Endometrial microvascular endothelial cells (primary cell): ENCODE measurements around the gene GON4L. TPM values are rescaled to one million over a fixed set of nuclear protein-coding genes. Genes with fewer than 3 reads are reported as not detected.
"Not testable (repeated sequence)": the region's sequence is repeated elsewhere in the genome, so short reads cannot be mapped to it uniquely, and the experiment has no call there.

Experiments used
- in situ Hi-C: cut with HindIII; loops from 2 replicates; pipeline ENCODE4 v1.10.0; 2017; ENCODE audit warnings: low sequenced_read_pairs, low pct_unique_long_range_greater_than_20kb; ENCODE audit errors: inconsistent ontology term
- total RNA-seq: library from RNA; depleted of rRNA; stranded (reverse); fragments of >200 nt; gene quantifications from one replicate; pipeline ENCODE4 v1.2.3, GENCODE V29; 2015; ENCODE audit errors: inconsistent ontology term

The GON4L gene
- total RNA-seq, 1 donor from 2014 or later: 19.0 TPM

DNA sequence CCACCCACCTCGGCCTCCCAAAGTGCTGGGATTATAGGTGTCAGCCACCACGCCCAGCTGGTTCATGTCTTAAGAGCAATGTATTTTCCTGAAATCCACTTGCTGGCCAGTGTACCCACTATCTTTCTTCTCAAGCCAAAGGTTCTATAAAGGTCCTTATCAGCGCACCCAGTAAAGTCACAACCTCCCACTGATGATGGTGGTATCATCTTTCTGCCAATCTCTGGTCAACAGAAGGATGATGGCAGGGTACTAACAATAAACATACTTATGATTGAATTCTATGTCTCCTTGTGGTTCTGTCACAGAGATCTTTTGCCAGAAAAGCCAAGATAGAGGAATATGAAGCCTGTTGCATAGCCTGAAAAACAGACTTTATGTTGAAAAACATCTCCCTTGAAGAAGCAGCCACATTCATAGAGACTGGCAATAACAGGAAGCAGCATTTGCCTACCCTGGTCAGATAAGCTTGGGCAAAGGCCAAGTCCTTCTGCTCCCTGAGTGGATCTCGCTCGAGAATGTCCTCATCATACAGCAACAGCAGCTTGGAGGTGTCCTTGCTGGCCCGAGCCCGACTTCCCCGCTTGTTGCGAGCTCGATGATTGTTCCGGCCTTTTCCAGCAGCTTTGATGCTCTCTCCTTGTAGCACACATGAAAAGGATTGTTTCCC lies 95.1 kb downstream of the GON4L start:
- in situ Hi-C loops: no loop called here

DNA sequence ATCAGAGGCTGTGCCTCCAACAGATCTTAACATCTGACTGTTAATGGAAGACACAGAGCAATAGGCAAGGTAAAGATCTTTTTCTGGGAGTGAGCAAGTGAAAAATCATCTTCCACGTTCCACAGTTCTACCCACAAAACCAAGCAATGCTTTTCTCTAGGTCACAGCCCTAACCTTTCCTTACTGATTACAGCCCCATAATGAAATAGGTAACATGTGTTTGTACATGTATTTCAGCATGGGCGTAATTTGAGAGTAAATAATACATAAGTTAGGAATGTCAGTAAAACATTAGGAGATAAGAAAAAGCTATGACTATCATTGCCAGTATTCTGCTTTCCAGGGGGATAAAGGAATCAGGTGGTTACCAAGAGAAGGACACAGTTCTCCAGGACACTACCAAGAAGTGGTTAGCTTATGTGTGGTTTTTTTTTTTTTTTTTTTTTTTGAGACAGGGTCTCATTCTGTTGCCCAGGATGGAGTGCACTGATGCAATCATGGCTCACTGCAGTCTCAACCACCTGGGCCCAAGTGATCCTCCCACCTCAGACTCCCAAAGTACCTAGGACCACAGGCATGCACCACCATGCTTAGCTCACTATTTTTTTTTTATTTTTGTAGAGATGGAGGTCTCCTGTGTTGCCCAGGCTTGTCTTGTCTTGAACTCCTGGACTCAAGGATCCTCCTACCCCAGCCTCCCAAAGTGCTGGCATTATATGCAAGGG lies 96.1 kb downstream of the GON4L start:
- in situ Hi-C loops: no loop called here

DNA sequence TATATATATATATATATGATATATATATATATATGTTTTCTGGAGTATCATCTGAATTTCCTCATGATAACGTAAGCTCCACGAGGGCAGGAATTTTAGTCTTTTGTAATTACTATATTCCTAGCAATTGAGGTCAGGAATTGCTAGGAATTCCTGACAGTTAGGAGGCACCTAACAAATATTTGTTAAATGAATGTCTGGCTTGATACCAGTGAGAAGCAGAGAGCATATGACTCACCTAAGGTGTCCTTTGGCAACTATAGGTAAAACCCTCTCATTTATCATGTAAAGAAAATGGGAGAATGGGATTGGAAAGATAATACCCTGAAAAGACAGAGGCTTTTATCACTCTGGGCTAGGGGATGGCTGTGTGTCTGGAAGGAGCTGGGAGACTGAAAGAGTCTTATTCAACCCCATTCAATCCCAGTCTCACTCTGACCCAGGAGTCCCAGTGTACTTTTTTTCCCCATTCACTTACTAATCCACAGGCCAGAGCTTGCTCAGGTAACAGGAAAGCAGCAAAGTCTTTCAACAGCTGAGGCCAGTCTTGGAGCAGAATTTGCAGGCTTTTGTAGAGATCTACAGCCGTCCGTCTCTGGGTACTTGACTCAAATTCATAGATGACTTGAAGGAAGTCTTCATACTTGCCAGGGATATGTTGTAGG lies 96.9 kb downstream of the GON4L start:
- in situ Hi-C loops: no loop called here

DNA sequence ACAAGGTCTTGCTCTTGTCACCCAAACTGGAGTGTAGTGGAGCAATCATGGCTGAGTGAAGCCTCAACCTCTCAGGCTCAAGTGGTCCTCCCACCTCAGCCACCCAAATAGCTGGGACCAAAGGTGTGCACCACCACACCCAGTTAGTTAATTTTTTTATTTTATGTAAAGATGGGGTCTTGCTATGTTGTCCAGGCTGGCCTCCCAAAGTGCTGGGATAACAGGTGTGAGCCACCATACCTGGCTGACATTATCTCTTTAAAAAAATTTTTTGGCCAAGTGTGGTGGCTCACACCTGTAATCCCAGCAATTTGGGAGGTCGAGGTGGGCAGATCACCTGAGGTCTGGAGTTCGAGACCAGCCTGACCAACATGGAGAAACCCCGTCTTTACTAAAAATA lies 98.0 kb downstream of the GON4L start:
- in situ Hi-C loops: not testable (repeated sequence)

DNA sequence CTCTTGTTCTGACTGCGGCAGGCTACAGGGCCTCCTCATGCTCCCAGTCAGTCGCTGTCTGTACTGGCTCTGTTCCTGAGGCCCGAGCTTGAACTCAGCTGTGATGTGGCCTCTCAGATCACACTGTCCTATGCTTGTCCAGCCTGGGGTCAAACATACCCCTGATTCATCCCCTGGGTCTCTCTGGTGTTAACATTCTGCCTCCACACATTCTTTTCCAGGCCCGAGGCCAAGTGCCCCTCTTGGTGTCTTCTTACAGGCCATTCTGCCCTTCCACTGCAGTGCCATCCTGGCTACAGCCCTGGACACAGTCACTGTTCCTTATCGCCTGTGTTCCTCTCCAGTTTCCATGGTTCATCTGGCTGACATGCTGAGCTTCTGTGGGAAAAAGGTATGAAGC lies 108.9 kb downstream of the GON4L start:
- in situ Hi-C loops: not testable (repeated sequence)

DNA sequence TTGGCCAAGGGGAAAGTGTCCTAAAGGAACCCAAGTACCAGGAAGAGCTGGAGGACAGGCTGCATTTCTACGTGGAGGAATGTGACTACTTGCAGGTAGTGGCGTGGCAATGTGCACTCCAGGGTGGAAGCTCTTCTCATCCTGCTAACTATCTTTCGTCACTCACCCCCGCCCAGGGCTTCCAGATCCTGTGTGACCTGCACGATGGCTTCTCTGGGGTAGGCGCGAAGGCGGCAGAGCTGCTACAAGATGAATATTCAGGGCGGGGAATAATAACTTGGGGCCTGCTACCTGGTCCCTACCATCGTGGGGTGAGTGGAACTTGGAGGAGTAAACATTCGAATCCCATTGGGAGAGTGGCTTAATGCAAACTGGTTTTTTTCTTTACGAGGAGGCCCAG lies 109.4 kb downstream of the GON4L start:
- in situ Hi-C loops: not testable (repeated sequence)

DNA sequence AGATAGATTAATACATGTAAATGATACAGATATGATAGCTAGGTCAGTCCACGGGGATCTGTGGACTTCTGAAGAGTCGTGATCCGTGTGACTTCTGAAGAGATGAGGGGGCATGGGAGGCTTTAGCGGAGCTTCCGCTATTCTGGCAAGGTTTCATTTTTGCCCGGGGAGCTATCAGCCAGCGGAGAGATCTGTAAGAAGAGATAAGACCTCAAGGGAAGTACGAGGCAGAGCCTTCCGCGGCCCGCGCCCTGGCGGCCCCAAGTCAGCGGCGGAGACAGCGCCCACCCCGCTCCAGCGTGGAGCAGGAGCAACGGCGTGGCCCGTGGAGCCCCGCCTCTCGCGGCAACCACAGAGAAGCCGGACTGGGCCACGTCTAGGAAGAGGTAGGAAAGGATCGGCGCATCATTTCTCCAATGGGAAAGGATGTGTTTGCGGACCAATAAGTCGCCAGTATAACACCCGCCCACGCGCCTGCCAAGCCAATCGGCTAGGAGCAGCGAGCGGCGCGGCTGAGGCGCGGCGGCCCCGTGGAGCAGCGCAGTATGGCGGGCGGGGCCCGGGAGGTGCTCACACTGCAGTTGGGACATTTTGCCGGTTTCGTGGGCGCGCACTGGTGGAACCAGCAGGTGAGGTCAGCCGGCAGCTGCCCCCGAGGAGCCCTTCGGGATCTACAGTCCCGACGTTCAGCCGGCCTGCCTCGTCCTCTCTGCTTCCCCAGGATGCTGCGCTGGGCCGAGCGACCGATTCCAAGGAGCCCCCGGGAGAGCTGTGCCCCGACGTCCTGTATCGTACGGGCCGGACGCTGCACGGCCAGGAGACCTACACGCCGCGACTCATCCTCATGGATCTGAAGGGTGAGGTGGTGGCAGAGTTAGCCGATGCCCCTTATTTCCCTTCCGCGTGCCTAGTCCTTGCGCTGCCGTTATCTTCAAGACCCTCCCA lies 111.5 kb downstream of the GON4L start:
- in situ Hi-C loops: not testable (repeated sequence)

DNA sequence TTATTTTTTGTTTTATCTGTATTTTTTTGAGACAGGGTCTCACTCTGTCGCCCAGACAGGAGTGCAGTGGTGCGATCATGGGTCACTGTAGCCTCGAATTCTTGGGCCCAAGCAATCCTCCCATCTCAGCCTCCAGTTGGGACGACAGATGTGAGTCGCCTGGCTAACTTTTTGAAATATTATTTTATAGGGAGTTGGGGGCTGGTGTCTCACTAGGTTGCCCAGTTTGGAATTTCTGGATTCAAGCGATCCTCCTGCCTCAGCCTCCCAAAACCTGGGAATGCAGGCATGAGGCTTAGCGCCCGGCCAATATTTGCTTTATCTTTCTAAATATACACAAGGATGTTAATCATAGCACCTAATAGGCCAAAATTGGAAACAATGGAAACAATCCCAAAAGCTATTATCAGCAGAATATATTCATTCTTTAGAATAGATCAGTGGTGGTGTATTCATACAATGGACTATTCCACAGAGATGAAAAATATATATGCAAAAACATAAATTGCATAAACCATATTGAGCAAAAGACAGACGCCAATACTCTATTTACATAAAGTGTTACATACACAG lies 112.2 kb downstream of the GON4L start:
- in situ Hi-C loops: no loop called here

DNA sequence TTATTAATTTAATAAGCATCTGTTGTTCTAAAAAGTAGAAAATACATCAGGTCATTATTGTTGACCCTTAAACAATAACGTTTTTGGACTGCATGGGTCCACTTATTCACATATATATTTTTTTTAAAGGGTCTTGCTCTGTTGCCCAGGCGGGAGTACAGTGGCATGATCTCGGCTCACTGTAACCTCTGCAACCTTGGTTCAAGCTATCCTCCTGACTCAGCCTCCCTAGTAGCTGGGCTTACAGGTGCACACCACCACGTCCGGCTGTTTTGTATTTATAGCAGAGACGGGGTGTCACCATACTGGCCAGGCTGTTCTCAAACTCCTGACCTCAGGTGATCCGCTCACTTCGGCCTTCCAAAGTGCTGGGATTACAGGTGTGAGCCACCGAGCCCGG lies 115.1 kb downstream of the GON4L start:
- in situ Hi-C loops: no loop called here

DNA sequence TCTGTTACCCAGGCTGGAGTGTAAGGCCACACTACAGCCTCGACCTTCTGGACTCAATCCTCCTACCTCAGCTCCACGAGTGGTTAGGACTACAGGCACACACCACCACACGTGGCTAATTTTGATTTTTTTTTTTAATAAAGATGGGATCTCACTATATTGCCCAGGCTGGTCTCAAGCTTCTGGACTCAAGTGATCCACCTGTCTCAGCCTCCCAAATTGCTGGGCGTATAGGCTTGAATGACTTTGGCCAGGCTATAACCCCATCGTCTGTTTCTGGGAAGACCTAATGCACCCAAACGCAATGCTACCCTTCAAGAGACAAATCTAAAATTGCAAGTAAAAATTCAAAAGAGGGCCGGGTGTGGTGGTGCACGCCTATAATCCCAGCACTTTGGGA lies 116.0 kb downstream of the GON4L start:
- in situ Hi-C loops: no loop called here

DNA sequence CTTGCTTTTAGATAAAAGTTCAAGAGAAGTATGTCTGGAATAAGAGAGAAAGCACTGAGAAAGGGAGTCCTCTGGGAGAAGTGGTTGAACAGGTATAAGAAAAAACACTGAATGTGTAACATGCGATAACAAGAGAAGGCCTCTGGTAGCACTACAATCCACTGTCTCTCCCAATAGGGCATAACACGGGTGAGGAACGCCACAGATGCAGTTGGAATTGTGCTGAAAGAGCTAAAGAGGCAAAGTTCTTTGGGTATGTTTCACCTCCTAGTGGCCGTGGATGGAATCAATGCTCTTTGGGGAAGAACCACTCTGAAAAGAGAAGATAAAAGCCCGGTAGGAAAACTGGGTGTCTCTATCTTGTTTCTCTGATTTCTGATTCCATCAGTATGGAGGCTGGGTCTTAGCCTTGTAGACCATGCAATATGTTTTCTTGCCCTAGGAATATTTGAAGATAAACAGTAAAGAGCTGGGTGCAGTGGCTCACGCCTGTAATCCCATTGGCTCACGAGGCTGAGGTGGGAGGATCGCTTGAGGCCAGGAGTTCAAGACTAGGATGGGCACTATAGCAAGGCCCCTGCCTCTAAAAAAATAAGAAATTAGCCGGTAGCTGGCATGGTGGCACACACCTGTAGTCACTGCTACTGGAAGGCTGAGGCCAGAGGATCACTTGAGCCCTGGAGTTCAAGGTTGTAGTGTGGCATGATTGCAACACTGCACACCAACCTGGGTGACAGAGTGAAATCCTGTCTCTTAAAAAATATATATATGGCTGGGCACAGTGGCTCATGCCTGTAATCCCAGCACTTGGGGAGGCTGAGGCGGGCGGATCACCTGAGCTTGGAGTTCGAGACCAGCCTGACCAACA lies 127.7 kb downstream of the GON4L start:
- in situ Hi-C loops: no loop called here

DNA sequence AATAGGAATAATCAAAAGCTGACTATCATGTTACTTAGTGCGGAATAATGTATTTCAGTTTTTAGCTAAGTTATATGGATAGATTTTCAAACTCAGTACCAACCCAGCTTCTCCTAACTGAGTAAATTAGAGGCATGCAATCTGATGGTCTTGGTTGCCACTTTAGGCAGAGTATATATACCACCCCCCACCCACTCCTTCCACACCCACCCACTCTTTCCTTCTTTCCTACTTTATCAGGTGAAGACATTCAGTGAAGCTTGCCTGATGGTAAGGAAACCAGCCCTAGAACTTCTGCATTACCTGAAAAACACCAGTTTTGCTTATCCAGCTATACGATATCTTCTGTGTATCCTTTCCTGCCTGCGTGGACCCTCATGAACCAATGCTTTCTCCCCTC lies 131.9 kb downstream of the GON4L start:
- in situ Hi-C loops: no loop called here

DNA sequence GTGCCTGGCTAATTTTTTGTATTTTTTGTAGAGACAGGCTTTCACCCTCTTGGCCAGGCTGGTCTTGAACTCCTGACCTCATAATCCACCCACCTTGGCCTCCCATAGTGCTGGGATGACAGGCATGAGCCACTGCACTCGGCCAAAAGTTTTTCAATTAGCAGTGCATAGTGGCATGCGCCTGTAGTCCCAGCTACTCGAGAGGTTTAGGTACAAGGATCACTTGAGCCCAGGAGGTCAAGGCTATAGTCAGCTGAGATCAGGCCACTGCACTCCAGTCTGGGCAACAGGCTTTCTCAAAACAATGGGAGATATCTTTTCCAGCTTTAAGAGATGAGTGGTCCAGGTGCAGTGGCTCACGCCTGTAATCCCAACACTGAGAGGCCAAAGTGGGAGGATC lies 137.3 kb downstream of the GON4L start:
- in situ Hi-C loops: no loop called here

DNA sequence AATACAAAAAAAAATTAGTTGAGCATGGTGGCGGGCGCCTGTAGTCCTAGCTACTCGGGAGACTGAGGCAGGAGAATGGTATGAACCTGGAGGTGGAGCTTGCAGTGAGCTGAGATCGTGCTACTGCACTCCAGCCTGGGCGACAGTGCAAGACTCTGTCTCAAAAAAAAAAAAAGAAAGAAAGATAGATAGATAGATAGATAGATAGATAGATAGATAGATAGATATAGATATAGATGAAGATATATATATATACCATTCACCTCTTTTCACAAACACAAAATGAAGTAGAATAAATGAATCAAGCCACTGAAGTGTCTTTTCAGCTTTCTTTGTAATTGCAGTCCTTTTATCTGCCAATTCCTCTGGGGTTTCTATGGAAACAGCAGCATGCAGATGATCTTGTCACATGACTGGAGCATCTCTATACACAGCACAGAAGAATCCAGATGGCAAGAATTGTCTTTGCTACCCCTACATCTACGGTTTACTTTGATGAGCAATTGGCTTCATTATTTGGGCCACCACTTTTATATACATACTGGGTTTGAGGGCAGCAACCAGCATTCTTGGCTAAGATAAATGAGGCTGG lies 138.4 kb downstream of the GON4L start:
- in situ Hi-C loops: not testable (repeated sequence)

DNA sequence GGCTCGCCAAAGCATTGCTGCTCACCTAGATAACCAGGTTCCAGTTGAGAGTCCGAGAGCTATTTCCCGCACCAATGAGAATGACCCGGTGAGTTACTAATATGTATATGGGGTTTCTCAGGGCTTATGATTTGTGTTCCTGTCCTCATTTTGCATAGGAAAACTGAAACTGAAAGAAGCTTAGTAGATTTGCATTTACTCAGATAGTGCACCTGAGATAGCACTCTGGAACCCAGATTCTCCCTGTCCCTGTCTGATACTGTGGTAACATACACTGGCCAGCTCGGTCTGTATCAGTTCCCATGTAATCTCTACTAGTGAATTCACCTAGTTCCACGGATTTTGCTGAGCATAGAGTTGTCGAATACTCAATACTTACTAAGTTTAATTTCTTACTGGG lies 140.0 kb downstream of the GON4L start:
- in situ Hi-C loops: no loop called here

DNA sequence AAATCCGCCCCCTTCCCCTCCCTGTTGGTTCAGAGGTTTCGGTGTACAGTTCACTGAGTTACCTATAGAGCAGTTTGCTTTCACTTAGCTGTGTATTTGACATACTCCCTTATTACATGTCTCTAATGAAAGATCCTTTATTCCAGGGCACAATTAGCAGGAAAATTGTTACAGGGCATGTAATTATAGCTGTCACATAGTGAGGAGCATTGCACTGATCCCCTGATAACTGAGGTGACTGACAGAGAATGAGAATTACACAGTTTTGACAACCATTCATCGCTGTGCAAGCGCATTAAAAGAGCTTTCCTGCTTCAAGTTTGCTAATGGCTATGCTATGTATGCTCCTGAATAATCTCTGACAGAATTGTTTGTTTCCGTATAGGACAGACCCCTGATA lies 141.2 kb downstream of the GON4L start:
- in situ Hi-C loops: no loop called here

DNA sequence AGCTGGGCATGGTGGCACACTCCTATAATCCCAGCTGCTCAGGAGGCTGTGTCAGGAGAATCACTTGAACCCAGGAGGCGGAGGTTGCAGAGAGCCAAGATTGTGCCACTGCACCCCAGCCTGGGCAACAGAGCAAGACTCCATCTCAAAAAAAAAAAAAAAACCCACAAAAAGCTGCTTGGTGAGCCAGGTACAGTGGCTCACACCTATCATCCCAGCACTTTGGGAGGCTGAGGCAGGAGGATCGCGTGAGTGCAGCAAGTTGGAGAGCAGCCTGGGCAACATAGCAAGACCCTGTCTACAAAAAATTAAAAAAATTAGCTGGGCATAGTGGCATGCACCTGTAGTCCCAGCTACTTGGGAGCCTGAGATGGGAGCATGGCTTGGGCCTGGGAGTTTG lies 142.0 kb downstream of the GON4L start:
- in situ Hi-C loops: not testable (repeated sequence)

DNA sequence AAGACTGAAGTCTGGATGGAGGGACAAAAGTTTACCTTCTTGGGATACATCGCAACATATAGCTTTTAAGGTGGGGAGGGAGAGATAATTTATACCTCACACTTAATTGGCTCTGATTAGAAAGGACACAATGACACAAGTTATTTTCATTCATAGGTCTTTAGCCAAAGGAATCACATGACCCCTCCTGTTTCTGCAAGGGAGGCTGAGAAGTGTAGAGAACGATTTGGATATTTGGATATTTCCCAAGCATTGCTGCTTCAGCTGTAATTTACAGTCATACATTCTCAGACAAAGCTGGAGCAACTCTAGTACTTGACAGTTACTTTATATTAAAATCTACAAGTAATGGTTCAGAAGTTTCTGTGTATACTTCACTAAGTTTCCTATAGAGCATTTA lies 143.9 kb downstream of the GON4L start:
- in situ Hi-C loops: no loop called here
